HCT116 (cell line): ENCODE data around the gene PLSCR1.

Source experiments
- CEBPB ChIP-seq: IDR thresholded peaks from 2 replicates; pipeline ENCODE4 v1.6.1; 2012; ENCODE audit warnings: low read depth
- ELF1 ChIP-seq: IDR thresholded peaks from 2 replicates; pipeline ENCODE4 v1.6.1; 2012; ENCODE audit warnings: low read depth, borderline replicate concordance
- EZH2 ChIP-seq: fragments of 200-600 bp; sonication (generic); IDR thresholded peaks from 2 replicates; pipeline ENCODE4 v1.6.1; 2017; ENCODE audit warnings: antibody characterized with exemption, mixed run types
- EZH2phosphoT487 ChIP-seq: fragments of 200-600 bp; IDR thresholded peaks from 2 replicates; pipeline ENCODE4 v1.6.1; 2018; ENCODE audit warnings: antibody characterized with exemption, borderline replicate concordance
- JUND ChIP-seq: IDR thresholded peaks from 2 replicates; pipeline ENCODE4 v1.6.1; 2012
- POLR2A ChIP-seq: IDR thresholded peaks from 2 replicates; pipeline ENCODE4 v1.7.0; 2011; ENCODE audit warnings: borderline replicate concordance; ENCODE audit not compliant: insufficient read depth, insufficient read length; ENCODE audit errors: extremely low read depth
- POLR2AphosphoS5 ChIP-seq: IDR thresholded peaks from 2 replicates; pipeline ENCODE4 v1.6.1; 2011; ENCODE audit warnings: mild to moderate bottlenecking, low read depth, low read length, moderate library complexity
- RAD21 ChIP-seq: IDR thresholded peaks from 2 replicates; pipeline ENCODE4 v1.6.1; 2012; ENCODE audit warnings: low read depth, mild to moderate bottlenecking
- SIN3A ChIP-seq: IDR thresholded peaks from 2 replicates; pipeline ENCODE4 v1.6.1; 2012; ENCODE audit warnings: low read depth
- SRF ChIP-seq: IDR thresholded peaks from 2 replicates; pipeline ENCODE4 v1.6.1; 2012; ENCODE audit warnings: low read depth
- ZFX ChIP-seq: fragments of 450-650 bp; IDR thresholded peaks from 2 replicates; pipeline ENCODE4 v1.6.1; 2017
- TF ChIP-seq, protein P1 (sequence below), 3 experiments: fragments of 200-600 bp in 1 of 3; sonication (generic) in 1 of 3; IDR thresholded peaks in 2 of 3; conservative IDR thresholded peaks in 1 of 3; 2 replicates each; pipeline ENCODE4 v1.5.1; 2012 to 2017; ENCODE audit warnings: low read depth in 2 of 3, low read length in 2 of 3, antibody characterized with exemption in 1 of 3, borderline replicate concordance in 1 of 3, control low read depth in 1 of 3, mild to moderate bottlenecking in 1 of 3, mixed read lengths in 1 of 3, mixed run types in 1 of 3, moderate library complexity in 1 of 3; ENCODE audit not compliant: insufficient read depth in 1 of 3
- TF ChIP-seq, protein P2 (sequence below): IDR thresholded peaks from 2 replicates; pipeline ENCODE4 v1.6.1; 2012
- TF ChIP-seq, protein P3 (sequence below): IDR thresholded peaks from 2 replicates; pipeline ENCODE4 v1.6.1; 2012; ENCODE audit warnings: low read depth

DNA sequence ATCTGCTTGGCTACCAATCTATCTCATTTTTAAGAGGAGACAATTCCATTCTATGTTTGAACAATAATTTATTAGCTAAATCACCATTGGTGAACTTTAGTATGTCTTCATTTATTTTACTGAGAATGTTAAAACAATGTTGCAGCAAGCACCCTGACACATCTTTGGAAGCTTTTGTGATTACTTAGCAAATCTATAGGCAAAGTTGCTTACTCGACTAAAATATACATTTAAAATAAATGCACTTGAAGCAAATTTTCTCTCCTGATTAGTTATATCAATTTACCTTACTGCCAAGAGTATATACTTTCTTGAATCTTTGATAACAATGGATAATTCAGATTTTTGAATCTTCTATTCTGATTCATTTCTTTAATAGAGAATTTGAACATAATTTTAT lies 29.8 kb upstream of the PLSCR1 start:
- TF ChIP-seq, protein P1, sequence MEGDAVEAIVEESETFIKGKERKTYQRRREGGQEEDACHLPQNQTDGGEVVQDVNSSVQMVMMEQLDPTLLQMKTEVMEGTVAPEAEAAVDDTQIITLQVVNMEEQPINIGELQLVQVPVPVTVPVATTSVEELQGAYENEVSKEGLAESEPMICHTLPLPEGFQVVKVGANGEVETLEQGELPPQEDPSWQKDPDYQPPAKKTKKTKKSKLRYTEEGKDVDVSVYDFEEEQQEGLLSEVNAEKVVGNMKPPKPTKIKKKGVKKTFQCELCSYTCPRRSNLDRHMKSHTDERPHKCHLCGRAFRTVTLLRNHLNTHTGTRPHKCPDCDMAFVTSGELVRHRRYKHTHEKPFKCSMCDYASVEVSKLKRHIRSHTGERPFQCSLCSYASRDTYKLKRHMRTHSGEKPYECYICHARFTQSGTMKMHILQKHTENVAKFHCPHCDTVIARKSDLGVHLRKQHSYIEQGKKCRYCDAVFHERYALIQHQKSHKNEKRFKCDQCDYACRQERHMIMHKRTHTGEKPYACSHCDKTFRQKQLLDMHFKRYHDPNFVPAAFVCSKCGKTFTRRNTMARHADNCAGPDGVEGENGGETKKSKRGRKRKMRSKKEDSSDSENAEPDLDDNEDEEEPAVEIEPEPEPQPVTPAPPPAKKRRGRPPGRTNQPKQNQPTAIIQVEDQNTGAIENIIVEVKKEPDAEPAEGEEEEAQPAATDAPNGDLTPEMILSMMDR (IDR thresholded peaks at IDR 0.05 in 2 of 3, conservative IDR thresholded peaks at IDR 0.05 in 1 of 3; ENCODE audit: borderline replicate concordance in 1 of 3, insufficient read depth in 1 of 3, low read depth in 2 of 3, low read length in 2 of 3), result no peak
- TF ChIP-seq RAD21 (no peak), POLR2AphosphoS5 (no peak), EZH2 (no peak), JUND (no peak), POLR2A (no peak), EZH2phosphoT487 (no peak), CEBPB (no peak), SIN3A (no peak), ELF1 (no peak), ZFX (no peak), SRF (no peak)
- TF ChIP-seq, protein P2, sequence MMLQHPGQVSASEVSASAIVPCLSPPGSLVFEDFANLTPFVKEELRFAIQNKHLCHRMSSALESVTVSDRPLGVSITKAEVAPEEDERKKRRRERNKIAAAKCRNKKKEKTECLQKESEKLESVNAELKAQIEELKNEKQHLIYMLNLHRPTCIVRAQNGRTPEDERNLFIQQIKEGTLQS, result no peak
- TF ChIP-seq, protein P3, sequence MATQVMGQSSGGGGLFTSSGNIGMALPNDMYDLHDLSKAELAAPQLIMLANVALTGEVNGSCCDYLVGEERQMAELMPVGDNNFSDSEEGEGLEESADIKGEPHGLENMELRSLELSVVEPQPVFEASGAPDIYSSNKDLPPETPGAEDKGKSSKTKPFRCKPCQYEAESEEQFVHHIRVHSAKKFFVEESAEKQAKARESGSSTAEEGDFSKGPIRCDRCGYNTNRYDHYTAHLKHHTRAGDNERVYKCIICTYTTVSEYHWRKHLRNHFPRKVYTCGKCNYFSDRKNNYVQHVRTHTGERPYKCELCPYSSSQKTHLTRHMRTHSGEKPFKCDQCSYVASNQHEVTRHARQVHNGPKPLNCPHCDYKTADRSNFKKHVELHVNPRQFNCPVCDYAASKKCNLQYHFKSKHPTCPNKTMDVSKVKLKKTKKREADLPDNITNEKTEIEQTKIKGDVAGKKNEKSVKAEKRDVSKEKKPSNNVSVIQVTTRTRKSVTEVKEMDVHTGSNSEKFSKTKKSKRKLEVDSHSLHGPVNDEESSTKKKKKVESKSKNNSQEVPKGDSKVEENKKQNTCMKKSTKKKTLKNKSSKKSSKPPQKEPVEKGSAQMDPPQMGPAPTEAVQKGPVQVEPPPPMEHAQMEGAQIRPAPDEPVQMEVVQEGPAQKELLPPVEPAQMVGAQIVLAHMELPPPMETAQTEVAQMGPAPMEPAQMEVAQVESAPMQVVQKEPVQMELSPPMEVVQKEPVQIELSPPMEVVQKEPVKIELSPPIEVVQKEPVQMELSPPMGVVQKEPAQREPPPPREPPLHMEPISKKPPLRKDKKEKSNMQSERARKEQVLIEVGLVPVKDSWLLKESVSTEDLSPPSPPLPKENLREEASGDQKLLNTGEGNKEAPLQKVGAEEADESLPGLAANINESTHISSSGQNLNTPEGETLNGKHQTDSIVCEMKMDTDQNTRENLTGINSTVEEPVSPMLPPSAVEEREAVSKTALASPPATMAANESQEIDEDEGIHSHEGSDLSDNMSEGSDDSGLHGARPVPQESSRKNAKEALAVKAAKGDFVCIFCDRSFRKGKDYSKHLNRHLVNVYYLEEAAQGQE, result no peak
